WTC11 (cell line): ENCODE data around the gene CFAP99. TPM values are rescaled to one million over a fixed set of nuclear protein-coding genes. Genes with fewer than 3 reads are reported as not detected.

Source experiments
- ATAC-seq: fragments of 200-7000 bp; cut with Tn5 transposase; 2 replicates; pipeline ENCODE4 v1.10.0; 2021; ENCODE audit warnings: mild to moderate bottlenecking, moderate library complexity
- CTCF ChIA-PET: fragments of 300-600 bp; sonication (Branson Sonifier 250); formaldehyde crosslinking; loops from one replicate; lab custom pipeline; 2021; ENCODE audit warnings: antibody characterized with exemption; lab: Charles Lee
- POLR2A ChIA-PET: fragments of 350-600 bp; sonication (Branson Sonifier 250); formaldehyde crosslinking; loops from one replicate; lab custom pipeline; 2021; ENCODE audit warnings: antibody characterized with exemption; lab: Charles Lee
- DNase-seq: peaks from one replicate; pipeline ENCODE4 v3.0.0; 2021; ENCODE audit warnings: low spot score
- H3K27ac Mint-ChIP-seq: 2 replicates; pipeline ENCODE4 v1.8.0; 2021; ENCODE audit warnings: mixed read lengths
- H3K27me3 Mint-ChIP-seq: 2 replicates; pipeline ENCODE4 v1.8.0; 2021; ENCODE audit warnings: low read depth, mild to moderate bottlenecking, moderate library complexity, mixed read lengths
- H3K36me3 Mint-ChIP-seq: 2 replicates; pipeline ENCODE4 v1.8.0; 2021; ENCODE audit warnings: mixed read lengths
- H3K4me1 Mint-ChIP-seq: 2 replicates; pipeline ENCODE4 v1.8.0; 2022; ENCODE audit warnings: mixed read lengths
- H3K4me3 Mint-ChIP-seq: 2 replicates; pipeline ENCODE4 v1.8.0; 2021; ENCODE audit warnings: mild to moderate bottlenecking, moderate library complexity, mixed read lengths
- H3K9me3 Mint-ChIP-seq: 2 replicates; pipeline ENCODE4 v1.8.0; 2021; ENCODE audit warnings: mixed read lengths
- ATF1 ChIP-seq: sonication (generic); formaldehyde crosslinking; IDR thresholded peaks from 2 replicates; pipeline ENCODE4 v1.8.1; 2023; ENCODE audit warnings: mild to moderate bottlenecking, moderate library complexity, missing genetic modification reagents
- CBFB ChIP-seq: sonication (generic); formaldehyde crosslinking; IDR thresholded peaks from 2 replicates; pipeline ENCODE4 v1.8.1; 2022; ENCODE audit warnings: mild to moderate bottlenecking, low read depth, missing genetic modification reagents
- GABPB1 ChIP-seq: sonication (generic); formaldehyde crosslinking; IDR thresholded peaks from 2 replicates; pipeline ENCODE4 v1.8.1; 2023; ENCODE audit warnings: mild to moderate bottlenecking, missing genetic modification reagents
- NFATC4 ChIP-seq: fragments of 250-450 bp; sonication (Bioruptor Pico); IDR thresholded peaks from 2 replicates; pipeline ENCODE4 v1.9.0; 2021; ENCODE audit warnings: mild to moderate bottlenecking
- RELA ChIP-seq: sonication (generic); formaldehyde crosslinking; IDR thresholded peaks from 2 replicates; pipeline ENCODE4 v1.8.1; 2022; ENCODE audit warnings: missing genetic modification reagents, mild to moderate bottlenecking, borderline replicate concordance
- TP53 ChIP-seq: sonication (generic); formaldehyde crosslinking; IDR thresholded peaks from 2 replicates; pipeline ENCODE4 v1.8.1; 2023; ENCODE audit warnings: mild to moderate bottlenecking, missing genetic modification reagents
- ZNF121 ChIP-seq: sonication (generic); formaldehyde crosslinking; IDR thresholded peaks from 2 replicates; pipeline ENCODE4 v1.8.0; 2023; ENCODE audit warnings: missing genetic modification reagents
- ZNF232 ChIP-seq: sonication (generic); formaldehyde crosslinking; IDR thresholded peaks from 2 replicates; pipeline ENCODE4 v1.8.0; 2022; ENCODE audit warnings: mild to moderate bottlenecking, missing genetic modification reagents
- ZNF263 ChIP-seq: sonication (generic); formaldehyde crosslinking; IDR thresholded peaks from 2 replicates; pipeline ENCODE4 v1.8.1; 2022; ENCODE audit warnings: low read depth, mild to moderate bottlenecking, moderate library complexity, missing genetic modification reagents
- ZNF396 ChIP-seq: fragments of 250-450 bp; sonication (Bioruptor Pico); IDR thresholded peaks from 2 replicates; pipeline ENCODE4 v1.8.0; 2021; ENCODE audit warnings: mild to moderate bottlenecking, moderate library complexity, borderline replicate concordance
- total RNA-seq: library from RNA; stranded (reverse); gene quantifications from 3 replicates; pipeline ENCODE4 v1.2.3, GENCODE V29; 2021
- TF ChIP-seq, protein P1 (sequence below): sonication (generic); formaldehyde crosslinking; conservative IDR thresholded peaks from 2 replicates; pipeline ENCODE4 v1.8.1; 2022; ENCODE audit warnings: mild to moderate bottlenecking, missing genetic modification reagents
- TF ChIP-seq, protein P2 (sequence below): fragments of 250-450 bp; sonication (Bioruptor Pico); IDR thresholded peaks from 2 replicates; pipeline ENCODE4 v1.8.0; 2021; ENCODE audit warnings: mild to moderate bottlenecking
- TF ChIP-seq, protein P3 (sequence below): sonication (generic); formaldehyde crosslinking; IDR thresholded peaks from 2 replicates; pipeline ENCODE4 v1.8.0; 2022; ENCODE audit warnings: mild to moderate bottlenecking, missing genetic modification reagents
- TF ChIP-seq, protein P4 (sequence below): sonication (generic); formaldehyde crosslinking; IDR thresholded peaks from 2 replicates; pipeline ENCODE4 v1.8.1; 2022; ENCODE audit warnings: low read depth, missing genetic modification reagents, borderline replicate concordance
- TF ChIP-seq, protein P5 (sequence below): sonication (generic); formaldehyde crosslinking; IDR thresholded peaks from 2 replicates; pipeline ENCODE4 v1.8.1; 2022; ENCODE audit warnings: mild to moderate bottlenecking, moderate library complexity, missing genetic modification reagents
- TF ChIP-seq, protein P6 (sequence below): sonication (generic); formaldehyde crosslinking; IDR thresholded peaks from 2 replicates; pipeline ENCODE4 v1.8.1; 2022; ENCODE audit warnings: low read depth, mild to moderate bottlenecking, moderate library complexity, missing genetic modification reagents, borderline replicate concordance
- TF ChIP-seq, protein P7 (sequence below): sonication (generic); formaldehyde crosslinking; conservative IDR thresholded peaks from 2 replicates; pipeline ENCODE4 v1.8.1; 2023; ENCODE audit warnings: mild to moderate bottlenecking, low read depth, missing genetic modification reagents, moderate library complexity
- TF ChIP-seq, protein P8 (sequence below): fragments of 250-450 bp; sonication (Bioruptor Pico); IDR thresholded peaks from 2 replicates; pipeline ENCODE4 v1.9.0; 2021; ENCODE audit warnings: mild to moderate bottlenecking, borderline replicate concordance

The CFAP99 gene
- total RNA-seq, 1 experiment from 2014 or later, result not detected

DNA sequence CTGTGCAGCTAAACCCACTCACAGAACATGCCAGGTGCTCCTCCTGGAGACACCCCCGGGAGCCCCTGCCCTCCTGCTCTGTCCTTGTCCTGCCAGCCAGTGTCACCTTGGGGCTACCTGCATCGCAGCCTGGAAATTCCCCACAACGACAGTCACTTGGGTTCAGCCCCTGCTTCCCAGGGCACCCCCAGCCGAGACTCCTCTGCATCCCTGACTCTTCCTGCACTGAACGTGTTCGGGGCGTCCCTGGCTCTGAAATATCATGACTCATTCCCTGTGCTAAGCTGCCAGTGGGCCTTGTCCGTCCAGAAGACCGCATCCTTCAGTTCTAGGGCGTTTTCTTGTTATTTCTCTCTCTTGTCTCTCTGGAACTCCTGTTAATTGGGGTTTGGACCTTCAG is 5.8 kb downstream of the CFAP99 start (continued):
- TF ChIP-seq ZNF396 (CRISPR knock-in tag) (no peak), TP53 (CRISPR knock-in tag) (no peak), ATF1 (CRISPR knock-in tag) (no peak), NFATC4 (CRISPR knock-in tag) (no peak), ZNF263 (CRISPR knock-in tag) (no peak), GABPB1 (no peak)
- TF ChIP-seq, protein P1, sequence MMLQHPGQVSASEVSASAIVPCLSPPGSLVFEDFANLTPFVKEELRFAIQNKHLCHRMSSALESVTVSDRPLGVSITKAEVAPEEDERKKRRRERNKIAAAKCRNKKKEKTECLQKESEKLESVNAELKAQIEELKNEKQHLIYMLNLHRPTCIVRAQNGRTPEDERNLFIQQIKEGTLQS (CRISPR knock-in tag), result no peak
- TF ChIP-seq, protein P2, sequence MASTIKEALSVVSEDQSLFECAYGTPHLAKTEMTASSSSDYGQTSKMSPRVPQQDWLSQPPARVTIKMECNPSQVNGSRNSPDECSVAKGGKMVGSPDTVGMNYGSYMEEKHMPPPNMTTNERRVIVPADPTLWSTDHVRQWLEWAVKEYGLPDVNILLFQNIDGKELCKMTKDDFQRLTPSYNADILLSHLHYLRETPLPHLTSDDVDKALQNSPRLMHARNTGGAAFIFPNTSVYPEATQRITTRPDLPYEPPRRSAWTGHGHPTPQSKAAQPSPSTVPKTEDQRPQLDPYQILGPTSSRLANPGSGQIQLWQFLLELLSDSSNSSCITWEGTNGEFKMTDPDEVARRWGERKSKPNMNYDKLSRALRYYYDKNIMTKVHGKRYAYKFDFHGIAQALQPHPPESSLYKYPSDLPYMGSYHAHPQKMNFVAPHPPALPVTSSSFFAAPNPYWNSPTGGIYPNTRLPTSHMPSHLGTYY, result no peak
- TF ChIP-seq, protein P3, sequence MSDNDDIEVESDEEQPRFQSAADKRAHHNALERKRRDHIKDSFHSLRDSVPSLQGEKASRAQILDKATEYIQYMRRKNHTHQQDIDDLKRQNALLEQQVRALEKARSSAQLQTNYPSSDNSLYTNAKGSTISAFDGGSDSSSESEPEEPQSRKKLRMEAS (CRISPR knock-in tag), result no peak
- TF ChIP-seq, protein P4, sequence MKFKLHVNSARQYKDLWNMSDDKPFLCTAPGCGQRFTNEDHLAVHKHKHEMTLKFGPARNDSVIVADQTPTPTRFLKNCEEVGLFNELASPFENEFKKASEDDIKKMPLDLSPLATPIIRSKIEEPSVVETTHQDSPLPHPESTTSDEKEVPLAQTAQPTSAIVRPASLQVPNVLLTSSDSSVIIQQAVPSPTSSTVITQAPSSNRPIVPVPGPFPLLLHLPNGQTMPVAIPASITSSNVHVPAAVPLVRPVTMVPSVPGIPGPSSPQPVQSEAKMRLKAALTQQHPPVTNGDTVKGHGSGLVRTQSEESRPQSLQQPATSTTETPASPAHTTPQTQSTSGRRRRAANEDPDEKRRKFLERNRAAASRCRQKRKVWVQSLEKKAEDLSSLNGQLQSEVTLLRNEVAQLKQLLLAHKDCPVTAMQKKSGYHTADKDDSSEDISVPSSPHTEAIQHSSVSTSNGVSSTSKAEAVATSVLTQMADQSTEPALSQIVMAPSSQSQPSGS, result no peak
- TF ChIP-seq, protein P5, sequence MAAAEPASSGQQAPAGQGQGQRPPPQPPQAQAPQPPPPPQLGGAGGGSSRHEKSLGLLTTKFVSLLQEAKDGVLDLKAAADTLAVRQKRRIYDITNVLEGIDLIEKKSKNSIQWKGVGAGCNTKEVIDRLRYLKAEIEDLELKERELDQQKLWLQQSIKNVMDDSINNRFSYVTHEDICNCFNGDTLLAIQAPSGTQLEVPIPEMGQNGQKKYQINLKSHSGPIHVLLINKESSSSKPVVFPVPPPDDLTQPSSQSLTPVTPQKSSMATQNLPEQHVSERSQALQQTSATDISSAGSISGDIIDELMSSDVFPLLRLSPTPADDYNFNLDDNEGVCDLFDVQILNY (CRISPR knock-in tag), result no peak

DNA sequence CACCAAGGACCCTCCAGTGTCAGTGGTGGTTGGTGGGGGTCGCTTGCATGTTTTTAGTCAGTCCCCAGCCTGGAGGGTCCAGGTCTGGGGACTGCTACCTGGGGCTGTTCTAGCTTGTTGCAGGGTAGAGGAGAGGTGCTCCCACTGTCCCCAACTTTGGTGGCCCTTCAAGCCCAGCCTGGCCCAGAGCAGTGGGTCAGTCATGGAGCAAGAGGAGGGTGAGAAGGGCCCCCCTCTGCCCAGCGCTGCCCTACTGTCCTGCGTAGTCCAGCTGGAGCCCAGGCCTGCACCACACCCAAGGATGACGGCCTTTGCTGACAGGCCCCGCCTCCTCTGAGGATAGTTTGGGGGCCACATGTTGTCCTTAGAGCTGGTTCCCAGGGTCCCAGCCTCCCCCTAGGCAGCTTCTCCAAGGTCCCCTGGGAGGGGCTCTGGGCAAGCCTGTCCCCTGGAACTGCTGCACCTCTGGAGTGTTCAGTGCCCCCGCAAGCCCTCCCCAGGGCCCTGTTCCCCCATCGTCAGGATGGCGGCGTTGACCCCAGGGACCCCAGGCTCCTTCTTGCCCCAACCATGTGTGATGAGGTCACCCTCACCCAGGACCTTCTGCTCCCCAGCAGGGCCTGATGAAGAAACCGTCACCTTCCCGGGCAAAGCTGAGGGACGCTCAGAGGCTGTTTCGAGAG is 6.8 kb downstream of the CFAP99 start:
- ATAC-seq (no peak), DNase-seq (no peak)
- Mint-ChIP-seq H3K9me3 (no peaks in the 10 kb centered on the region), H3K4me1 (peaks cover 13% of the 10 kb centered on the region), H3K4me3 (no peak overlapping the region), H3K27me3 (peaks cover 23% of the 10 kb centered on the region), H3K36me3 (no peaks in the 10 kb centered on the region), H3K27ac (no peak overlapping the region)
- ChIA-PET POLR2A (no interaction called here), CTCF (no interaction called here)
- TF ChIP-seq CBFB (no peak), RELA (no peak), ZNF121 (CRISPR knock-in tag) (no peak), ZNF232 (no peak)
- TF ChIP-seq, protein P6, sequence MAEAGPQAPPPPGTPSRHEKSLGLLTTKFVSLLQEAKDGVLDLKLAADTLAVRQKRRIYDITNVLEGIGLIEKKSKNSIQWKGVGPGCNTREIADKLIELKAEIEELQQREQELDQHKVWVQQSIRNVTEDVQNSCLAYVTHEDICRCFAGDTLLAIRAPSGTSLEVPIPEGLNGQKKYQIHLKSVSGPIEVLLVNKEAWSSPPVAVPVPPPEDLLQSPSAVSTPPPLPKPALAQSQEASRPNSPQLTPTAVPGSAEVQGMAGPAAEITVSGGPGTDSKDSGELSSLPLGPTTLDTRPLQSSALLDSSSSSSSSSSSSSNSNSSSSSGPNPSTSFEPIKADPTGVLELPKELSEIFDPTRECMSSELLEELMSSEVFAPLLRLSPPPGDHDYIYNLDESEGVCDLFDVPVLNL (CRISPR knock-in tag), result no peak
- TF ChIP-seq, protein P7, sequence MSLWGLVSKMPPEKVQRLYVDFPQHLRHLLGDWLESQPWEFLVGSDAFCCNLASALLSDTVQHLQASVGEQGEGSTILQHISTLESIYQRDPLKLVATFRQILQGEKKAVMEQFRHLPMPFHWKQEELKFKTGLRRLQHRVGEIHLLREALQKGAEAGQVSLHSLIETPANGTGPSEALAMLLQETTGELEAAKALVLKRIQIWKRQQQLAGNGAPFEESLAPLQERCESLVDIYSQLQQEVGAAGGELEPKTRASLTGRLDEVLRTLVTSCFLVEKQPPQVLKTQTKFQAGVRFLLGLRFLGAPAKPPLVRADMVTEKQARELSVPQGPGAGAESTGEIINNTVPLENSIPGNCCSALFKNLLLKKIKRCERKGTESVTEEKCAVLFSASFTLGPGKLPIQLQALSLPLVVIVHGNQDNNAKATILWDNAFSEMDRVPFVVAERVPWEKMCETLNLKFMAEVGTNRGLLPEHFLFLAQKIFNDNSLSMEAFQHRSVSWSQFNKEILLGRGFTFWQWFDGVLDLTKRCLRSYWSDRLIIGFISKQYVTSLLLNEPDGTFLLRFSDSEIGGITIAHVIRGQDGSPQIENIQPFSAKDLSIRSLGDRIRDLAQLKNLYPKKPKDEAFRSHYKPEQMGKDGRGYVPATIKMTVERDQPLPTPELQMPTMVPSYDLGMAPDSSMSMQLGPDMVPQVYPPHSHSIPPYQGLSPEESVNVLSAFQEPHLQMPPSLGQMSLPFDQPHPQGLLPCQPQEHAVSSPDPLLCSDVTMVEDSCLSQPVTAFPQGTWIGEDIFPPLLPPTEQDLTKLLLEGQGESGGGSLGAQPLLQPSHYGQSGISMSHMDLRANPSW (CRISPR knock-in tag), result no peak
- TF ChIP-seq, protein P8, sequence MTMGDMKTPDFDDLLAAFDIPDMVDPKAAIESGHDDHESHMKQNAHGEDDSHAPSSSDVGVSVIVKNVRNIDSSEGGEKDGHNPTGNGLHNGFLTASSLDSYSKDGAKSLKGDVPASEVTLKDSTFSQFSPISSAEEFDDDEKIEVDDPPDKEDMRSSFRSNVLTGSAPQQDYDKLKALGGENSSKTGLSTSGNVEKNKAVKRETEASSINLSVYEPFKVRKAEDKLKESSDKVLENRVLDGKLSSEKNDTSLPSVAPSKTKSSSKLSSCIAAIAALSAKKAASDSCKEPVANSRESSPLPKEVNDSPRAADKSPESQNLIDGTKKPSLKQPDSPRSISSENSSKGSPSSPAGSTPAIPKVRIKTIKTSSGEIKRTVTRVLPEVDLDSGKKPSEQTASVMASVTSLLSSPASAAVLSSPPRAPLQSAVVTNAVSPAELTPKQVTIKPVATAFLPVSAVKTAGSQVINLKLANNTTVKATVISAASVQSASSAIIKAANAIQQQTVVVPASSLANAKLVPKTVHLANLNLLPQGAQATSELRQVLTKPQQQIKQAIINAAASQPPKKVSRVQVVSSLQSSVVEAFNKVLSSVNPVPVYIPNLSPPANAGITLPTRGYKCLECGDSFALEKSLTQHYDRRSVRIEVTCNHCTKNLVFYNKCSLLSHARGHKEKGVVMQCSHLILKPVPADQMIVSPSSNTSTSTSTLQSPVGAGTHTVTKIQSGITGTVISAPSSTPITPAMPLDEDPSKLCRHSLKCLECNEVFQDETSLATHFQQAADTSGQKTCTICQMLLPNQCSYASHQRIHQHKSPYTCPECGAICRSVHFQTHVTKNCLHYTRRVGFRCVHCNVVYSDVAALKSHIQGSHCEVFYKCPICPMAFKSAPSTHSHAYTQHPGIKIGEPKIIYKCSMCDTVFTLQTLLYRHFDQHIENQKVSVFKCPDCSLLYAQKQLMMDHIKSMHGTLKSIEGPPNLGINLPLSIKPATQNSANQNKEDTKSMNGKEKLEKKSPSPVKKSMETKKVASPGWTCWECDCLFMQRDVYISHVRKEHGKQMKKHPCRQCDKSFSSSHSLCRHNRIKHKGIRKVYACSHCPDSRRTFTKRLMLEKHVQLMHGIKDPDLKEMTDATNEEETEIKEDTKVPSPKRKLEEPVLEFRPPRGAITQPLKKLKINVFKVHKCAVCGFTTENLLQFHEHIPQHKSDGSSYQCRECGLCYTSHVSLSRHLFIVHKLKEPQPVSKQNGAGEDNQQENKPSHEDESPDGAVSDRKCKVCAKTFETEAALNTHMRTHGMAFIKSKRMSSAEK, result no peak
